HEK293T (cell line): ENCODE data around the gene CFAP70.

Experiments used
- ARNT ChIP-seq: fragments of 450-650 bp; IDR thresholded peaks from 2 replicates; pipeline ENCODE4 v1.6.1; 2017; ENCODE audit warnings: mild to moderate bottlenecking
- FOXA1 ChIP-seq: fragments of 450-650 bp; IDR thresholded peaks from 2 replicates; pipeline ENCODE4 v1.6.1; 2016; ENCODE audit warnings: mild to moderate bottlenecking
- FOXK2 ChIP-seq: fragments of 450-650 bp; IDR thresholded peaks from 2 replicates; pipeline ENCODE4 v1.6.1; 2016; ENCODE audit warnings: mild to moderate bottlenecking
- FOXM1 ChIP-seq: fragments of 450-650 bp; IDR thresholded peaks from 2 replicates; pipeline ENCODE4 v1.6.1; 2017; ENCODE audit warnings: mild to moderate bottlenecking, borderline replicate concordance
- HDGF ChIP-seq: fragments of 450-650 bp; IDR thresholded peaks from 2 replicates; pipeline ENCODE4 v1.6.1; 2017; ENCODE audit warnings: antibody characterized with exemption, borderline replicate concordance
- LEF1 ChIP-seq: fragments of 450-650 bp; IDR thresholded peaks from 2 replicates; pipeline ENCODE4 v1.6.1; 2017; ENCODE audit warnings: mild to moderate bottlenecking, borderline replicate concordance
- NFRKB ChIP-seq: fragments of 450-650 bp; IDR thresholded peaks from 2 replicates; pipeline ENCODE4 v1.6.1; 2016; ENCODE audit warnings: mild to moderate bottlenecking, moderate library complexity
- SP1 ChIP-seq: fragments of 450-650 bp; IDR thresholded peaks from 2 replicates; pipeline ENCODE4 v1.6.1; 2017
- SUZ12 ChIP-seq: fragments of 450-650 bp; IDR thresholded peaks from 2 replicates; pipeline ENCODE4 v1.6.1; 2016; ENCODE audit warnings: mild to moderate bottlenecking
- ZNF384 ChIP-seq: fragments of 450-650 bp; IDR thresholded peaks from 2 replicates; pipeline ENCODE4 v1.6.1; 2016

- TF ChIP-seq HDGF, result no peak
- TF ChIP-seq SP1, result no peak
- TF ChIP-seq SUZ12, result no peak
- no peak for TF ChIP-seq FOXA1
- no peak for TF ChIP-seq FOXM1
- no peak for TF ChIP-seq ZNF384
- TF ChIP-seq NFRKB, result no peak
- no peak for TF ChIP-seq ARNT
- TF ChIP-seq LEF1, result no peak
- TF ChIP-seq FOXK2, result no peak
Measured at GRCh38 chr10:73225518-73225917, 133.1 kb downstream of the CFAP70 start.
